CD14-positive monocyte (primary cell): Measurements from ENCODE around the gene IFRD1. TPM values are rescaled to one million over a fixed set of nuclear protein-coding genes. Genes with fewer than 3 reads are reported as not detected.

ENCODE experiments used
- DNase-seq, 3 donors: peaks; one replicate each; pipeline ENCODE4 v3.0.0-alpha.2; 2011 to 2022
- H2AFZ ChIP-seq: 2 replicates; pipeline ENCODE4 v1.6.0; 2012; ENCODE audit warnings: mild to moderate bottlenecking, low read depth, low read length, inconsistent platforms; ENCODE audit not compliant: insufficient read depth, poor library complexity, severe bottlenecking
- H3K27ac ChIP-seq, 2 donors: 1 replicate in 1 of 2; 2 replicates in 1 of 2; pipeline ENCODE4 v1.5.1; 2012 to 2013; ENCODE audit warnings: low read length in 2 of 2, control low read depth in 1 of 2, inconsistent platforms in 1 of 2, low read depth in 1 of 2, mild to moderate bottlenecking in 1 of 2
- H3K27me3 ChIP-seq, 2 donors: one replicate each; pipeline versions ENCODE4 v1.6.0 to v1.6.1; 2011 to 2013; ENCODE audit warnings: low read length in 2 of 2; ENCODE audit not compliant: control insufficient read depth in 2 of 2, insufficient read depth in 2 of 2
- H3K36me3 ChIP-seq, 2 donors: replicated peaks in 1 of 2; 1 replicate in 1 of 2; 2 replicates in 1 of 2; pipeline versions ENCODE4 v1.5.1 to v1.6.1; 2012 to 2013; ENCODE audit warnings: low read length in 2 of 2, control low read depth in 1 of 2, inconsistent platforms in 1 of 2, mild to moderate bottlenecking in 1 of 2; ENCODE audit not compliant: insufficient read depth in 2 of 2, control insufficient read depth in 1 of 2
- H3K4me1 ChIP-seq, 2 donors: 1 replicate in 1 of 2; 2 replicates in 1 of 2; pipeline versions ENCODE4 v1.5.1 to v1.6.1; 2012 to 2013; ENCODE audit warnings: low read length in 2 of 2, control low read depth in 1 of 2, inconsistent platforms in 1 of 2, mild to moderate bottlenecking in 1 of 2, moderate library complexity in 1 of 2; ENCODE audit not compliant: insufficient read depth in 2 of 2, control insufficient read depth in 1 of 2
- H3K4me2 ChIP-seq: replicated peaks from 2 replicates; pipeline ENCODE3; 2012; ENCODE audit warnings: low read length, moderate library complexity, mild to moderate bottlenecking; ENCODE audit not compliant: poor library complexity, severe bottlenecking; ENCODE audit errors: extremely low read depth
- H3K4me3 ChIP-seq, 3 experiments: fragments of 200-600 bp in 1 of 3; sonication (generic) in 1 of 3; replicated peaks in 1 of 3; 1 replicate in 2 of 3; 2 replicates in 1 of 3; pipeline ENCODE4 v1.5.1; 2011 to 2013; ENCODE audit warnings: low read length in 3 of 3, mild to moderate bottlenecking in 3 of 3, control low read depth in 2 of 3, low read depth in 2 of 3, inconsistent platforms in 1 of 3, moderate library complexity in 1 of 3
- H3K79me2 ChIP-seq: 2 replicates; pipeline ENCODE4 v1.6.0; 2012; ENCODE audit warnings: mild to moderate bottlenecking, control low read depth, inconsistent platforms, low read length, moderate library complexity; ENCODE audit not compliant: insufficient read depth
- H3K9ac ChIP-seq: 2 replicates; pipeline ENCODE4 v1.6.0; 2017; ENCODE audit warnings: low read length, mild to moderate bottlenecking; ENCODE audit not compliant: insufficient read depth, poor library complexity, severe bottlenecking
- H3K9me3 ChIP-seq, 2 donors: replicated peaks in 1 of 2; 1 replicate in 1 of 2; 2 replicates in 1 of 2; pipeline versions ENCODE4 v1.5.1 to v1.6.1; 2012 to 2013; ENCODE audit warnings: low read length in 2 of 2, control low read depth in 1 of 2; ENCODE audit not compliant: control insufficient read depth in 1 of 2, insufficient read depth in 1 of 2
- H4K20me1 ChIP-seq: 2 replicates; pipeline ENCODE4 v1.6.0; 2012; ENCODE audit warnings: mild to moderate bottlenecking, low read length, control low read depth, moderate library complexity; ENCODE audit not compliant: insufficient read depth
- H3K27ac Mint-ChIP-seq, 7 donors: one replicate each; pipeline ENCODE4 v1.8.0; 2020; ENCODE audit warnings: mild to moderate bottlenecking in 7 of 7, mixed read lengths in 7 of 7, moderate library complexity in 6 of 7, inconsistent platforms in 2 of 7
- H3K27me3 Mint-ChIP-seq, 3 donors: one replicate each; pipeline ENCODE4 v1.8.0; 2021 to 2022; ENCODE audit warnings: low read depth in 3 of 3, mild to moderate bottlenecking in 3 of 3, mixed read lengths in 3 of 3, moderate library complexity in 3 of 3, inconsistent platforms in 1 of 3
- H3K36me3 Mint-ChIP-seq, 2 donors: one replicate each; pipeline ENCODE4 v1.8.0; 2020; ENCODE audit warnings: mixed read lengths in 2 of 2, inconsistent platforms in 1 of 2, mild to moderate bottlenecking in 1 of 2
- H3K4me1 Mint-ChIP-seq: one replicate; pipeline ENCODE4 v1.8.0; 2020; ENCODE audit warnings: mild to moderate bottlenecking, mixed read lengths
- H3K4me3 Mint-ChIP-seq, 2 donors: one replicate each; pipeline ENCODE4 v1.8.0; 2020; ENCODE audit warnings: mild to moderate bottlenecking in 2 of 2, mixed read lengths in 2 of 2, moderate library complexity in 1 of 2
- H3K9me3 Mint-ChIP-seq, 7 donors: one replicate each; pipeline ENCODE4 v1.8.0; 2020 to 2022; ENCODE audit warnings: mixed read lengths in 7 of 7, mild to moderate bottlenecking in 6 of 7, moderate library complexity in 6 of 7, inconsistent platforms in 2 of 7
- CTCF ChIP-seq: fragments of 200-600 bp; IDR thresholded peaks from one replicate; pipeline ENCODE4 v1.8.0; 2022; ENCODE audit warnings: antibody characterized with exemption, mild to moderate bottlenecking
- WGBS: methylation state at CpG from one replicate; pipeline ENCODE4 v1.1.5; 2013; ENCODE audit warnings: missing lambda C conversion rate; ENCODE audit not compliant: insufficient coverage; 5-methylcytosine and 5-hydroxymethylcytosine counted together
- intact Hi-C, 2 donors: fragments of 100-400 bp; cut with micrococcal nuclease; formaldehyde crosslinking; loops; one replicate each; pipeline versions ENCODE4 v1.15.0 to v1.15.1; 2023
- polyA plus RNA-seq, 3 donors: library from polyadenylated mRNA; depleted of rRNA in 1 of 3; unstranded in 2 of 3; stranded (reverse) in 1 of 3; fragments of 300-500 nt in 2 of 3; fragments of >200 nt in 1 of 3; fragmentation: Illumina TruSeq in 2 of 3; gene quantifications; 1 replicate in 2 of 3; 2 replicates in 1 of 3; pipeline ENCODE4 v1.2.3, GENCODE V29; 2012 to 2021

Gene IFRD1
- polyA plus RNA-seq, 3 donors: 13.6 to 81.6 (median 18.7) TPM

- Histone ChIP-seq H3K27ac (no peak overlapping the region), H3K4me3 (no peak overlapping the region), H3K9me3 (no peaks in the 10 kb centered on the region), H2AFZ (no peak overlapping the region), H3K36me3 (no peaks in the 10 kb centered on the region), H3K27me3 (no peaks in the 10 kb centered on the region), H3K4me2 (no peak overlapping the region), H3K4me1 (no peaks in the 10 kb centered on the region), H4K20me1 (no peaks in the 10 kb centered on the region), H3K79me2 (no peaks in the 10 kb centered on the region), H3K9ac (no peak overlapping the region)
- no peak overlapping the region for H3K4me3 Mint-ChIP-seq
- peaks cover 0 to 3% (median 0%) of the 10 kb centered on the region in 7 donors for H3K9me3 Mint-ChIP-seq
- no peaks in the 10 kb centered on the region for H3K36me3 Mint-ChIP-seq
- whole genome bisulfite sequencing: 92% methylated on average over 2 of the region's 3 CpGs
- H3K27me3 Mint-ChIP-seq: peaks cover 0 to 9% (median 5%) of the 10 kb centered on the region in 3 donors
- intact Hi-C loops: no loop called here
- TF ChIP-seq CTCF: no peak
- DNase-seq: no peak
- no peaks in the 10 kb centered on the region for H3K4me1 Mint-ChIP-seq
- no peak overlapping the region for H3K27ac Mint-ChIP-seq
These were observed 67.2 kb downstream of the IFRD1 start for GRCh38 chr7:112517487-112517886.

DNA sequence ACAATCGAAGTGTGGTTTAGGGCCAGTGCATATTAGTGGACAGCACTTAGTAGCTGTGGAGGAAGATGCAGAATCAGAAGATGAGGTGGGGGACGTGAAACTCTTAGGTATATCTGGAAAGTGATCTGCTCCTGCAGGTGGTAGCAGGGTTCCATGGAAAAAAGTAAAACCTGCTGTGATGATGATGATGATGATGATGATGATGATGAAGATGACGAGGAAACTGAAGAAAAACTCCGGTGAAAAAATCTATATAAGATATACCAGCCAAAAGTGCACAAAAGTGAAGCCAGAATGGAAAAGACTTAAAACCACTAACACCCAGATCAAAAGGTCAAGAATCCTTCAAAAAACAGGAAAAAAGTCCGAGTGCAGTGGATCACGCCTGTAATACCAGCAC is 70.5 kb downstream of the IFRD1 start:
- intact Hi-C loops: no loop called here
- H3K9me3 ChIP-seq: no peaks in the 10 kb centered on the region
- H3K9ac ChIP-seq: no peak overlapping the region
- no peaks in the 10 kb centered on the region for H3K27me3 ChIP-seq
- Mint-ChIP-seq H3K4me3 (no peak overlapping the region), H3K27ac (no peak overlapping the region), H3K9me3 (peaks cover 0 to 3% (median 0%) of the 10 kb centered on the region in 7 donors), H3K27me3 (peaks cover 2 to 9% (median 3%) of the 10 kb centered on the region in 3 donors), H3K4me1 (no peaks in the 10 kb centered on the region), H3K36me3 (no peaks in the 10 kb centered on the region)
- no peak for TF ChIP-seq CTCF
- no peak for DNase-seq
- H3K36me3 ChIP-seq: no peaks in the 10 kb centered on the region
- no peak overlapping the region for H2AFZ ChIP-seq
- no peaks in the 10 kb centered on the region for H4K20me1 ChIP-seq
- H3K4me2 ChIP-seq: no peak overlapping the region
- H3K4me3 ChIP-seq: no peak overlapping the region
- H3K4me1 ChIP-seq: no peaks in the 10 kb centered on the region
- no peaks in the 10 kb centered on the region for H3K79me2 ChIP-seq
- WGBS: 100% methylated on average over 2 of the region's 6 CpGs
- no peak overlapping the region for H3K27ac ChIP-seq
